ENCODE results near the gene DYNC2LI1.

DYNC2LI1 gene

GRCh38 chr2:43798300-43798699, 24.5 kb downstream of the DYNC2LI1 start:
- H3K27me3 ChIP-seq (ENCODE audit: insufficient read depth, poor library complexity, severe bottlenecking) = no peaks in the 10 kb centered on the region
- H3K9me3 ChIP-seq (ENCODE audit: severe bottlenecking) = no peaks in the 10 kb centered on the region
- no peak overlapping the region for H3K27ac ChIP-seq (ENCODE audit: poor library complexity, severe bottlenecking)
- no peak for ATAC-seq (ENCODE audit: low read depth)
- no peak overlapping the region for H3K4me3 ChIP-seq (ENCODE audit: severe bottlenecking)
- DNase-seq (ENCODE audit: low spot score) = no peak
- no peaks in the 10 kb centered on the region for H3K4me1 ChIP-seq (ENCODE audit: insufficient read depth, poor library complexity, severe bottlenecking)
- TF ChIP-seq, protein P1, sequence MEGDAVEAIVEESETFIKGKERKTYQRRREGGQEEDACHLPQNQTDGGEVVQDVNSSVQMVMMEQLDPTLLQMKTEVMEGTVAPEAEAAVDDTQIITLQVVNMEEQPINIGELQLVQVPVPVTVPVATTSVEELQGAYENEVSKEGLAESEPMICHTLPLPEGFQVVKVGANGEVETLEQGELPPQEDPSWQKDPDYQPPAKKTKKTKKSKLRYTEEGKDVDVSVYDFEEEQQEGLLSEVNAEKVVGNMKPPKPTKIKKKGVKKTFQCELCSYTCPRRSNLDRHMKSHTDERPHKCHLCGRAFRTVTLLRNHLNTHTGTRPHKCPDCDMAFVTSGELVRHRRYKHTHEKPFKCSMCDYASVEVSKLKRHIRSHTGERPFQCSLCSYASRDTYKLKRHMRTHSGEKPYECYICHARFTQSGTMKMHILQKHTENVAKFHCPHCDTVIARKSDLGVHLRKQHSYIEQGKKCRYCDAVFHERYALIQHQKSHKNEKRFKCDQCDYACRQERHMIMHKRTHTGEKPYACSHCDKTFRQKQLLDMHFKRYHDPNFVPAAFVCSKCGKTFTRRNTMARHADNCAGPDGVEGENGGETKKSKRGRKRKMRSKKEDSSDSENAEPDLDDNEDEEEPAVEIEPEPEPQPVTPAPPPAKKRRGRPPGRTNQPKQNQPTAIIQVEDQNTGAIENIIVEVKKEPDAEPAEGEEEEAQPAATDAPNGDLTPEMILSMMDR (IDR thresholded peaks at IDR 0.05; ENCODE audit: poor library complexity, severe bottlenecking) = peak; percentile 21
- no peaks in the 10 kb centered on the region for H3K36me3 ChIP-seq (ENCODE audit: low read depth)

DNA sequence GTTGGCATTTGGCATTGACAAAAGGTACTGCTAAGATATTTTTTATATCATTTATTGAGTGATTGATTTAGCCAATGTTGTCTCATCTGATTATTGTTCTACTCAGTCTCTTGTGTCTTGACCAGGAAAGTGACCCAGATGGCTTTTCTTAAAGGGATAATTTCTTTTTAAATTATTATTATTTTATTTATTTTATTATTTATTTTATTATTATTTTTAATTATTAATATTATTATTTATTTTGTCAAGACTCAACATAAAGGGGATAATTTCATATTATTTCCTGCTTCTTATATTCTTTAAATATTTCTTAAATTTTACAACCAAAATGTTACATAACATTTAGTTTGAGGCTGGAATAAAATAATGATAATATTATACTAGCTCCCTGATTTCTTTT, 27.1 kb downstream of the DYNC2LI1 start:
- no peak for ATAC-seq (ENCODE audit: low read depth)
- Histone ChIP-seq H3K9me3 (ENCODE audit: severe bottlenecking) (no peaks in the 10 kb centered on the region), H3K27me3 (ENCODE audit: insufficient read depth, poor library complexity, severe bottlenecking) (no peaks in the 10 kb centered on the region), H3K36me3 (ENCODE audit: low read depth) (peaks cover 10% of the 10 kb centered on the region; the same call in 1 of the 2 replicates), H3K27ac (ENCODE audit: poor library complexity, severe bottlenecking) (no peak overlapping the region), H3K4me1 (ENCODE audit: insufficient read depth, poor library complexity, severe bottlenecking) (no peaks in the 10 kb centered on the region), H3K4me3 (ENCODE audit: severe bottlenecking) (no peak overlapping the region)
- TF ChIP-seq, protein P1 (IDR thresholded peaks at IDR 0.05; ENCODE audit: poor library complexity, severe bottlenecking) = no peak
- no peak for DNase-seq (ENCODE audit: low spot score)

- Histone ChIP-seq H3K4me3 (ENCODE audit: severe bottlenecking) (no peak overlapping the region), H3K9me3 (ENCODE audit: severe bottlenecking) (no peaks in the 10 kb centered on the region), H3K27me3 (ENCODE audit: insufficient read depth, poor library complexity, severe bottlenecking) (no peaks in the 10 kb centered on the region), H3K36me3 (ENCODE audit: low read depth) (peaks cover 10% of the 10 kb centered on the region; the same call in 1 of the 2 replicates), H3K27ac (ENCODE audit: poor library complexity, severe bottlenecking) (no peak overlapping the region), H3K4me1 (ENCODE audit: insufficient read depth, poor library complexity, severe bottlenecking) (no peaks in the 10 kb centered on the region)
- DNase-seq (ENCODE audit: low spot score) (no peak), ATAC-seq (ENCODE audit: low read depth) (no peak)
- TF ChIP-seq, protein P1 (IDR thresholded peaks at IDR 0.05; ENCODE audit: poor library complexity, severe bottlenecking) = no peak
Observed at GRCh38 chr2:43802135-43802534, 28.3 kb downstream of the DYNC2LI1 start.

DNA sequence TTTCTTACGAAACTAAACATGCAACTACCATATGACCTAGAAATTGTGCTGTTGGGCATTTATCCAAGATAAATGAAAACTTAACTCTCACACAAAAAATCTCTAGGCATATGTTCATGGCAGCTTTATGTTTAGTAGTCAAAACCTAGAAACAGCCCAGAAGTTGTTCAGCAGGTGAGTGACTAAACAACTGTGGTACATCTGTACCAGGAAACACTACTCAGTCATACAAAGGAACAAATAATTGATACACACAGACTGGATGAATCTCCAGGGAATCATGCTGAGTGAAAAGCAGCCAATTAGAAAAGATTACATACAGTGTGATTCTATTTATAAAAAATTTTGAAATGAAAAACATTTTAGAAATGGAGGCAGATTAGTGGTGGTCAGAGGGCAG, 29.3 kb downstream of the DYNC2LI1 start:
- no peaks in the 10 kb centered on the region for H3K27me3 ChIP-seq (ENCODE audit: insufficient read depth, poor library complexity, severe bottlenecking)
- no peaks in the 10 kb centered on the region for H3K4me1 ChIP-seq (ENCODE audit: insufficient read depth, poor library complexity, severe bottlenecking)
- no peak for ATAC-seq (ENCODE audit: low read depth)
- TF ChIP-seq, protein P1 (IDR thresholded peaks at IDR 0.05; ENCODE audit: poor library complexity, severe bottlenecking) = no peak
- no peak overlapping the region for H3K4me3 ChIP-seq (ENCODE audit: severe bottlenecking)
- H3K36me3 ChIP-seq (ENCODE audit: low read depth) = peaks cover 10% of the 10 kb centered on the region; the same call in 1 of the 2 replicates
- DNase-seq (ENCODE audit: low spot score) = no peak
- no peak overlapping the region for H3K27ac ChIP-seq (ENCODE audit: poor library complexity, severe bottlenecking)
- no peaks in the 10 kb centered on the region for H3K9me3 ChIP-seq (ENCODE audit: severe bottlenecking)

GRCh38 chr2:43806719-43807031, 32.8 kb downstream of the DYNC2LI1 start:
- no peak for ATAC-seq (ENCODE audit: low read depth)
- no peak overlapping the region for H3K27ac ChIP-seq (ENCODE audit: poor library complexity, severe bottlenecking)
- TF ChIP-seq, protein P1 (IDR thresholded peaks at IDR 0.05; ENCODE audit: poor library complexity, severe bottlenecking) = no peak

More at GRCh38 chr2:43806719-43807031, 32.8 kb downstream of the DYNC2LI1 start:
- DNase-seq (ENCODE audit: low spot score) = no peak
- Histone ChIP-seq H3K4me3 (ENCODE audit: severe bottlenecking) (no peak overlapping the region), H3K4me1 (ENCODE audit: insufficient read depth, poor library complexity, severe bottlenecking) (no peaks in the 10 kb centered on the region), H3K9me3 (ENCODE audit: severe bottlenecking) (no peaks in the 10 kb centered on the region), H3K36me3 (ENCODE audit: low read depth) (peaks cover 10% of the 10 kb centered on the region; the same call in 1 of the 2 replicates), H3K27me3 (ENCODE audit: insufficient read depth, poor library complexity, severe bottlenecking) (no peaks in the 10 kb centered on the region)

All from RWPE2 (cell line).